Liver (tissue), 3 donors: ENCODE data around the gene ULK4.

Experiments
- ATF3 ChIP-seq: IDR thresholded peaks from 2 replicates; pipeline ENCODE4 v1.6.1; 2016; ENCODE audit warnings: antibody characterized with exemption
- CTCF ChIP-seq: fragments of 150-350 bp; IDR thresholded peaks from 2 replicates; pipeline ENCODE4 v1.5.1; 2017; ENCODE audit warnings: improper control_type of control experiment, low read depth, low read length; ENCODE audit not compliant: missing input control
- FOXA1 ChIP-seq: IDR thresholded peaks from 2 replicates; pipeline ENCODE4 v1.6.1; 2016; ENCODE audit warnings: antibody characterized with exemption
- MAX ChIP-seq: IDR thresholded peaks from 2 replicates; pipeline ENCODE4 v1.6.1; 2016; ENCODE audit warnings: antibody characterized with exemption
- NR2F2 ChIP-seq: IDR thresholded peaks from 2 replicates; pipeline ENCODE4 v1.6.1; 2016; ENCODE audit warnings: antibody characterized with exemption
- RAD21 ChIP-seq, 2 donors: IDR thresholded peaks; 2 replicates each; pipeline ENCODE4 v1.6.1; 2016; ENCODE audit warnings: antibody characterized with exemption in 2 of 2, mild to moderate bottlenecking in 2 of 2
- RXRA ChIP-seq, 2 donors: IDR thresholded peaks; 2 replicates each; pipeline ENCODE4 v1.6.1; 2017 to 2018; ENCODE audit warnings: antibody characterized with exemption in 2 of 2, mild to moderate bottlenecking in 1 of 2
- TAF1 ChIP-seq: conservative IDR thresholded peaks from 2 replicates; pipeline ENCODE4 v1.6.1; 2016; ENCODE audit warnings: antibody characterized with exemption, mild to moderate bottlenecking
- YY1 ChIP-seq: IDR thresholded peaks from 2 replicates; pipeline ENCODE4 v1.6.1; 2016; ENCODE audit warnings: antibody characterized with exemption, mild to moderate bottlenecking
- TF ChIP-seq, protein P1 (sequence below): IDR thresholded peaks from 2 replicates; pipeline ENCODE4 v1.6.1; 2016; ENCODE audit warnings: antibody characterized with exemption, mild to moderate bottlenecking
- donor health status: healthy.
- donor health status: healthy.

DNA sequence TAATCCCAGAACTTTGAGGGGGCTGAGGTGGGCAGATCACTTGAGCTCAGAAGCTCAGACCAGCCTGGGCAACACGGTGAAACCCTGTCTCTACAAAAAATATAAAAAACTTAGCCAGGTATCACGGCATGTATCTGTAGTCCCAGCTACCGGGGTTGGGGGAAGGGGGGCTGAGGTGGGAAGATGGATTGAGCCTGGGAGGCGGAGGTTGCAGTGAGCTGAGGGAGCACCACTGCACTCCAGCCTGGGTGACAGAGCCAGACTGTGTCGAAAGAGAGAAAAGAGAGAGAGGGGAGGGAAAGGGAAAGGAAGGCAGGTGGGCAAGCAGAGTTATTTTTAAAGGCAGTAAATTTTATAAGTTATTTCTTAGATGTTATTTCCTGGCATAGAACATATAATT is 368.1 kb downstream of the ULK4 start:
- TF ChIP-seq FOXA1 (no peak), CTCF (no peak), ATF3 (no peak), MAX (no peak), RAD21 (IDR thresholded peaks at IDR 0.05) (no peak), RXRA (IDR thresholded peaks at IDR 0.05) (no peak), NR2F2 (no peak), TAF1 (no peak), YY1 (no peak)
- TF ChIP-seq, protein P1, sequence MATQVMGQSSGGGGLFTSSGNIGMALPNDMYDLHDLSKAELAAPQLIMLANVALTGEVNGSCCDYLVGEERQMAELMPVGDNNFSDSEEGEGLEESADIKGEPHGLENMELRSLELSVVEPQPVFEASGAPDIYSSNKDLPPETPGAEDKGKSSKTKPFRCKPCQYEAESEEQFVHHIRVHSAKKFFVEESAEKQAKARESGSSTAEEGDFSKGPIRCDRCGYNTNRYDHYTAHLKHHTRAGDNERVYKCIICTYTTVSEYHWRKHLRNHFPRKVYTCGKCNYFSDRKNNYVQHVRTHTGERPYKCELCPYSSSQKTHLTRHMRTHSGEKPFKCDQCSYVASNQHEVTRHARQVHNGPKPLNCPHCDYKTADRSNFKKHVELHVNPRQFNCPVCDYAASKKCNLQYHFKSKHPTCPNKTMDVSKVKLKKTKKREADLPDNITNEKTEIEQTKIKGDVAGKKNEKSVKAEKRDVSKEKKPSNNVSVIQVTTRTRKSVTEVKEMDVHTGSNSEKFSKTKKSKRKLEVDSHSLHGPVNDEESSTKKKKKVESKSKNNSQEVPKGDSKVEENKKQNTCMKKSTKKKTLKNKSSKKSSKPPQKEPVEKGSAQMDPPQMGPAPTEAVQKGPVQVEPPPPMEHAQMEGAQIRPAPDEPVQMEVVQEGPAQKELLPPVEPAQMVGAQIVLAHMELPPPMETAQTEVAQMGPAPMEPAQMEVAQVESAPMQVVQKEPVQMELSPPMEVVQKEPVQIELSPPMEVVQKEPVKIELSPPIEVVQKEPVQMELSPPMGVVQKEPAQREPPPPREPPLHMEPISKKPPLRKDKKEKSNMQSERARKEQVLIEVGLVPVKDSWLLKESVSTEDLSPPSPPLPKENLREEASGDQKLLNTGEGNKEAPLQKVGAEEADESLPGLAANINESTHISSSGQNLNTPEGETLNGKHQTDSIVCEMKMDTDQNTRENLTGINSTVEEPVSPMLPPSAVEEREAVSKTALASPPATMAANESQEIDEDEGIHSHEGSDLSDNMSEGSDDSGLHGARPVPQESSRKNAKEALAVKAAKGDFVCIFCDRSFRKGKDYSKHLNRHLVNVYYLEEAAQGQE = no peak
